GM12878 (cell line): ENCODE results near the gene SMARCC2. TPM values are rescaled to one million over a fixed set of nuclear protein-coding genes. Genes with fewer than 3 reads are reported as not detected.

Experiments used
- ASH2L ChIP-seq: fragments of 300-600, 200-600 bp; sonication (generic); IDR thresholded peaks from 2 replicates; pipeline ENCODE4 v1.6.1; 2017; ENCODE audit warnings: low read depth, mild to moderate bottlenecking, borderline replicate concordance
- CREB1 ChIP-seq: IDR thresholded peaks from 2 replicates; pipeline ENCODE4 v1.6.1; 2012; ENCODE audit warnings: low read depth, mild to moderate bottlenecking, inconsistent platforms
- DPF2 ChIP-seq: fragments of 450-650 bp; IDR thresholded peaks from 2 replicates; pipeline ENCODE4 v1.6.1; 2017; ENCODE audit warnings: mild to moderate bottlenecking
- E2F4 ChIP-seq: IDR thresholded peaks from 2 replicates; pipeline ENCODE4 v1.6.1; 2012; ENCODE audit warnings: low read depth, low read length, improper control_type of control experiment
- EP300 ChIP-seq, 2 experiments: fragments of 150-350 bp in 1 of 2; IDR thresholded peaks; 2 replicates each; pipeline ENCODE4 v1.6.1; 2011 to 2012; ENCODE audit warnings: low read depth in 2 of 2, low read length in 2 of 2, borderline replicate concordance in 1 of 2, improper control_type of control experiment in 1 of 2, inconsistent platforms in 1 of 2; ENCODE audit not compliant: control insufficient read depth in 1 of 2
- FOXK2 ChIP-seq: fragments of 450-650 bp; IDR thresholded peaks from 2 replicates; pipeline ENCODE4 v1.6.1; 2017; ENCODE audit warnings: mild to moderate bottlenecking, moderate library complexity
- LARP7 ChIP-seq: fragments of 450-650 bp; IDR thresholded peaks from 2 replicates; pipeline ENCODE4 v1.6.1; 2017; ENCODE audit warnings: mild to moderate bottlenecking
- MTA2 ChIP-seq: fragments of 450-650 bp; IDR thresholded peaks from 2 replicates; pipeline ENCODE4 v1.6.1; 2016; ENCODE audit warnings: low read depth, mild to moderate bottlenecking, moderate library complexity
- POLR2A ChIP-seq: IDR thresholded peaks from 2 replicates; pipeline ENCODE4 v1.6.1; 2011; ENCODE audit warnings: low read depth, mild to moderate bottlenecking, low read length
- RAD51 ChIP-seq: fragments of 450-650 bp; IDR thresholded peaks from 2 replicates; pipeline ENCODE4 v1.6.1; 2016; ENCODE audit warnings: moderate library complexity, mild to moderate bottlenecking, inconsistent platforms
- RUNX3 ChIP-seq: IDR thresholded peaks from 2 replicates; pipeline ENCODE4 v1.6.1; 2012; ENCODE audit warnings: low read length, inconsistent platforms
- SMAD5 ChIP-seq: IDR thresholded peaks from 2 replicates; pipeline ENCODE4 v1.6.1; 2016; ENCODE audit warnings: antibody characterized with exemption, low read depth
- SMC3 ChIP-seq: IDR thresholded peaks from 2 replicates; pipeline ENCODE4 v1.6.1; 2011; ENCODE audit warnings: low read length, improper control_type of control experiment, borderline replicate concordance
- SRF ChIP-seq, 2 experiments: IDR thresholded peaks; 2 replicates each; pipeline ENCODE4 v1.6.1; 2011; ENCODE audit warnings: low read depth in 2 of 2, low read length in 2 of 2, mild to moderate bottlenecking in 1 of 2, moderate library complexity in 1 of 2
- TBL1XR1 ChIP-seq: IDR thresholded peaks from 2 replicates; pipeline ENCODE4 v1.6.1; 2012; ENCODE audit warnings: low read depth, low read length, improper control_type of control experiment
- ZBTB4 ChIP-seq: fragments of 450-650 bp; formaldehyde crosslinking; IDR thresholded peaks from 2 replicates; pipeline ENCODE4 v1.4.0; 2022; ENCODE audit warnings: mild to moderate bottlenecking, moderate library complexity
- polyA plus RNA-seq, 11 experiments: library from polyadenylated mRNA; depleted of rRNA in 4 of 11; unstranded in 6 of 11; stranded (reverse) in 5 of 11; fragments of >200 nt; fragmentation: Nextera tagmentation in 4 of 11; fragmentation: Illumina TruSeq in 1 of 11; extraction: Ambion mirVana in 4 of 11; extraction: Trizol in 1 of 11; gene quantifications; 1 replicate in 1 of 11; 2 replicates in 10 of 11; pipeline versions ENCODE4 v1.2.1 to v1.2.3, GENCODE V29; 2011 to 2016; ENCODE audit warnings: inconsistent platforms in 2 of 11, missing spikeins in 2 of 11, low read depth in 1 of 11
- total RNA-seq, 4 experiments: library from RNA; depleted of rRNA in 3 of 4; stranded (reverse); fragments of >200 nt in 3 of 4; fragmentation: Illumina TruSeq in 1 of 4; extraction: Trizol in 1 of 4; gene quantifications; 2 replicates each; pipeline versions ENCODE4 v1.2.1 to v1.2.3, GENCODE V29; 2013 to 2021
- TF ChIP-seq, protein P1 (sequence below): fragments of 450-650 bp; IDR thresholded peaks from 2 replicates; pipeline ENCODE4 v1.6.1; 2017; ENCODE audit warnings: mild to moderate bottlenecking, moderate library complexity
- TF ChIP-seq, protein P2 (sequence below): fragments of 450-650 bp; IDR thresholded peaks from 2 replicates; pipeline ENCODE4 v1.6.1; 2018; ENCODE audit warnings: borderline replicate concordance, mild to moderate bottlenecking; ENCODE audit not compliant: partially characterized antibody

SMARCC2 gene
- total and polyA plus RNA-seq, 10 of the 15 experiments (the other 5 are each of a cell fraction or from before 2014, with no cell fraction given): 13.6 to 71.2 (median 42.3) TPM

GRCh38 chr12:56129206-56129941 lies 59.9 kb downstream of the SMARCC2 start (continued):
- TF ChIP-seq, protein P1, sequence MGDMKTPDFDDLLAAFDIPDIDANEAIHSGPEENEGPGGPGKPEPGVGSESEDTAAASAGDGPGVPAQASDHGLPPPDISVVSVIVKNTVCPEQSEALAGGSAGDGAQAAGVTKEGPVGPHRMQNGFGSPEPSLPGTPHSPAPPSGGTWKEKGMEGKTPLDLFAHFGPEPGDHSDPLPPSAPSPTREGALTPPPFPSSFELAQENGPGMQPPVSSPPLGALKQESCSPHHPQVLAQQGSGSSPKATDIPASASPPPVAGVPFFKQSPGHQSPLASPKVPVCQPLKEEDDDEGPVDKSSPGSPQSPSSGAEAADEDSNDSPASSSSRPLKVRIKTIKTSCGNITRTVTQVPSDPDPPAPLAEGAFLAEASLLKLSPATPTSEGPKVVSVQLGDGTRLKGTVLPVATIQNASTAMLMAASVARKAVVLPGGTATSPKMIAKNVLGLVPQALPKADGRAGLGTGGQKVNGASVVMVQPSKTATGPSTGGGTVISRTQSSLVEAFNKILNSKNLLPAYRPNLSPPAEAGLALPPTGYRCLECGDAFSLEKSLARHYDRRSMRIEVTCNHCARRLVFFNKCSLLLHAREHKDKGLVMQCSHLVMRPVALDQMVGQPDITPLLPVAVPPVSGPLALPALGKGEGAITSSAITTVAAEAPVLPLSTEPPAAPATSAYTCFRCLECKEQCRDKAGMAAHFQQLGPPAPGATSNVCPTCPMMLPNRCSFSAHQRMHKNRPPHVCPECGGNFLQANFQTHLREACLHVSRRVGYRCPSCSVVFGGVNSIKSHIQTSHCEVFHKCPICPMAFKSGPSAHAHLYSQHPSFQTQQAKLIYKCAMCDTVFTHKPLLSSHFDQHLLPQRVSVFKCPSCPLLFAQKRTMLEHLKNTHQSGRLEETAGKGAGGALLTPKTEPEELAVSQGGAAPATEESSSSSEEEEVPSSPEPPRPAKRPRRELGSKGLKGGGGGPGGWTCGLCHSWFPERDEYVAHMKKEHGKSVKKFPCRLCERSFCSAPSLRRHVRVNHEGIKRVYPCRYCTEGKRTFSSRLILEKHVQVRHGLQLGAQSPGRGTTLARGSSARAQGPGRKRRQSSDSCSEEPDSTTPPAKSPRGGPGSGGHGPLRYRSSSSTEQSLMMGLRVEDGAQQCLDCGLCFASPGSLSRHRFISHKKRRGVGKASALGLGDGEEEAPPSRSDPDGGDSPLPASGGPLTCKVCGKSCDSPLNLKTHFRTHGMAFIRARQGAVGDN: no peak
- peak in 1 of 2 experiments; percentile 71; a peak in 1 of 4 replicates for TF ChIP-seq SRF (IDR thresholded peaks at IDR 0.05; ENCODE audit: low read depth in 2 of 2, low read length in 2 of 2)
- TF ChIP-seq ZBTB4 (CRISPR knock-in tag): no peak
- TF ChIP-seq, protein P2, sequence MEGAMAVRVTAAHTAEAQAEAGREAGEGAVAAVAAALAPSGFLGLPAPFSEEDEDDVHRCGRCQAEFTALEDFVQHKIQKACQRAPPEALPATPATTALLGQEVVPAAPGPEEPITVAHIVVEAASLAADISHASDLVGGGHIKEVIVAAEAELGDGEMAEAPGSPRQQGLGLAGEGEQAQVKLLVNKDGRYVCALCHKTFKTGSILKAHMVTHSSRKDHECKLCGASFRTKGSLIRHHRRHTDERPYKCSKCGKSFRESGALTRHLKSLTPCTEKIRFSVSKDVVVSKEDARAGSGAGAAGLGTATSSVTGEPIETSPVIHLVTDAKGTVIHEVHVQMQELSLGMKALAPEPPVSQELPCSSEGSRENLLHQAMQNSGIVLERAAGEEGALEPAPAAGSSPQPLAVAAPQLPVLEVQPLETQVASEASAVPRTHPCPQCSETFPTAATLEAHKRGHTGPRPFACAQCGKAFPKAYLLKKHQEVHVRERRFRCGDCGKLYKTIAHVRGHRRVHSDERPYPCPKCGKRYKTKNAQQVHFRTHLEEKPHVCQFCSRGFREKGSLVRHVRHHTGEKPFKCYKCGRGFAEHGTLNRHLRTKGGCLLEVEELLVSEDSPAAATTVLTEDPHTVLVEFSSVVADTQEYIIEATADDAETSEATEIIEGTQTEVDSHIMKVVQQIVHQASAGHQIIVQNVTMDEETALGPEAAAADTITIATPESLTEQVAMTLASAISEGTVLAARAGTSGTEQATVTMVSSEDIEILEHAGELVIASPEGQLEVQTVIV: no peak
- TF ChIP-seq ASH2L: no peak
- TF ChIP-seq SMAD5: 0 out of 2 replicates have a peak, but pooled peaks have one; percentile 49
- peak; percentile 52 for TF ChIP-seq RUNX3
- no peak for TF ChIP-seq EP300 (IDR thresholded peaks at IDR 0.05; ENCODE audit: borderline replicate concordance in 1 of 2, control insufficient read depth in 1 of 2, low read depth in 2 of 2, low read length in 2 of 2)
- TF ChIP-seq POLR2A: peak; percentile 78
- TF ChIP-seq SMC3: no peak
- no peak for TF ChIP-seq RAD51
- 0 out of 2 replicates have a peak, but pooled peaks have one; percentile 37 for TF ChIP-seq FOXK2
- TF ChIP-seq E2F4: no peak
- TF ChIP-seq LARP7: 0 out of 2 replicates have a peak, but pooled peaks have one; percentile 40
- no peak for TF ChIP-seq MTA2
- TF ChIP-seq TBL1XR1: no peak
- peak; percentile 42; the same call in 1 of the 2 replicates for TF ChIP-seq DPF2
- no peak for TF ChIP-seq CREB1
